Measurements from ENCODE around the gene MAP3K21. TPM values are rescaled to one million over a fixed set of nuclear protein-coding genes. Genes with fewer than 3 reads are reported as not detected.
A peak's percentile ranks its signal among the peaks of the same experiment; 100 is the strongest.

MAP3K21 gene
- total RNA-seq, 2 donors from 2014 or later, result 0.14 to 2.8 TPM

GRCh38 chr1:233295975-233296322 is 31.6 kb upstream of the MAP3K21 start:
- ATAC-seq (ENCODE audit: insufficient number of reproducible peaks, low FRiP score, low read depth) (no peak), DNase-seq (ENCODE audit: low spot score) (no peak)
- no peaks in the 10 kb centered on the region for H3K9me3 ChIP-seq
- H3K4me1 ChIP-seq (ENCODE audit: control insufficient read depth in 1 of 2, low read depth in 2 of 2), result peaks cover 0 to 16% of the 10 kb centered on the region in 2 donors
- no peaks in the 10 kb centered on the region for H3K27me3 ChIP-seq (replicated peaks; ENCODE audit: insufficient read depth)
- no peak overlapping the region for H3K27ac ChIP-seq
- H3K36me3 ChIP-seq, result no peaks in the 10 kb centered on the region
- TF ChIP-seq CTCF (IDR thresholded peaks at IDR 0.05), result no peak
- H3K4me3 ChIP-seq, result peak overlapping the region; percentile 80

GRCh38 chr1:233299450-233299849 is 28.1 kb upstream of the MAP3K21 start:
- ATAC-seq (ENCODE audit: insufficient number of reproducible peaks, low FRiP score, low read depth) (no peak), DNase-seq (ENCODE audit: low spot score) (no peak)
- Histone ChIP-seq H3K9me3 (no peaks in the 10 kb centered on the region), H3K36me3 (no peaks in the 10 kb centered on the region), H3K27me3 (replicated peaks; ENCODE audit: insufficient read depth) (no peaks in the 10 kb centered on the region), H3K4me3 (no peak overlapping the region), H3K27ac (no peak overlapping the region), H3K4me1 (ENCODE audit: control insufficient read depth in 1 of 2, low read depth in 2 of 2) (peaks cover 0 to 14% of the 10 kb centered on the region in 2 donors)
- no peak for TF ChIP-seq CTCF (IDR thresholded peaks at IDR 0.05)

- no peak for TF ChIP-seq CTCF (IDR thresholded peaks at IDR 0.05)
- no peaks in the 10 kb centered on the region for H3K9me3 ChIP-seq
- DNase-seq (ENCODE audit: low spot score), result no peak
- ATAC-seq (ENCODE audit: insufficient number of reproducible peaks, low FRiP score, low read depth), result no peak
- H3K36me3 ChIP-seq, result no peaks in the 10 kb centered on the region
- no peaks in the 10 kb centered on the region for H3K27me3 ChIP-seq (replicated peaks; ENCODE audit: insufficient read depth)
- H3K4me3 ChIP-seq, result no peak overlapping the region
- H3K4me1 ChIP-seq (ENCODE audit: control insufficient read depth in 1 of 2, low read depth in 2 of 2), result peaks cover 0 to 6% of the 10 kb centered on the region in 2 donors
- H3K27ac ChIP-seq, result no peak overlapping the region
Observed at GRCh38 chr1:233300326-233300725, 27.2 kb upstream of the MAP3K21 start.

- H3K4me1 ChIP-seq (ENCODE audit: control insufficient read depth in 1 of 2, low read depth in 2 of 2), result no peaks in the 10 kb centered on the region
- H3K4me3 ChIP-seq, result no peak overlapping the region
- peak; percentile 58 for TF ChIP-seq CTCF (IDR thresholded peaks at IDR 0.05)
- no peak overlapping the region for H3K27ac ChIP-seq
- H3K27me3 ChIP-seq (replicated peaks; ENCODE audit: insufficient read depth), result no peaks in the 10 kb centered on the region
- H3K36me3 ChIP-seq, result no peaks in the 10 kb centered on the region
- H3K9me3 ChIP-seq, result no peaks in the 10 kb centered on the region
- ATAC-seq (ENCODE audit: insufficient number of reproducible peaks, low FRiP score, low read depth) (no peak), DNase-seq (ENCODE audit: low spot score) (no peak)
Observed at GRCh38 chr1:233304489-233305102, 22.9 kb upstream of the MAP3K21 start.

GRCh38 chr1:233313434-233314155 is 13.9 kb upstream of the MAP3K21 start:
- H3K9me3 ChIP-seq, result no peaks in the 10 kb centered on the region
- no peak overlapping the region for H3K27ac ChIP-seq
- no peaks in the 10 kb centered on the region for H3K36me3 ChIP-seq
- H3K4me3 ChIP-seq, result no peak overlapping the region
- DNase-seq (ENCODE audit: low spot score), result no peak
- H3K4me1 ChIP-seq (ENCODE audit: control insufficient read depth in 1 of 2, low read depth in 2 of 2), result no peaks in the 10 kb centered on the region
- ATAC-seq (ENCODE audit: insufficient number of reproducible peaks, low FRiP score, low read depth), result no peak
- TF ChIP-seq CTCF (IDR thresholded peaks at IDR 0.05), result no peak
- H3K27me3 ChIP-seq (replicated peaks; ENCODE audit: insufficient read depth), result no peaks in the 10 kb centered on the region

Measured in thoracic aorta (tissue), 2 donors.